Measurements from ENCODE around the gene PPM1H.

- TF ChIP-seq CTCF (IDR thresholded peaks at IDR 0.05; ENCODE audit: borderline replicate concordance, extremely low read depth, low read length, poor library complexity, severe bottlenecking): no peak
- no peak for TF ChIP-seq EZH2 (IDR thresholded peaks at IDR 0.05; ENCODE audit: borderline replicate concordance, low read depth, low read length, severe bottlenecking)
These were observed 172.3 kb downstream of the PPM1H start for GRCh38 chr12:62762645-62763044.
